Activated naive CD4-positive, alpha-beta T cell treated with anti-CD3 and anti-CD28 coated beads, Interleukin-2, amount 50 U/mL, for 72 hours (primary cell): Measurements from ENCODE around the gene STK32C. TPM values are rescaled to one million over a fixed set of nuclear protein-coding genes. Genes with fewer than 3 reads are reported as not detected.
A peak's percentile ranks its signal among the peaks of the same experiment; 100 is the strongest.

Experiments
- ATAC-seq, 2 donors: fragments of 150-1000 bp; cut with Tn5 transposase; 2 replicates each; pipeline ENCODE4 v1.10.0; 2021; ENCODE audit warnings: mild to moderate bottlenecking in 2 of 2, moderate library complexity in 2 of 2
- DNase-seq, 2 donors: peaks; one replicate each; pipeline ENCODE4 v3.0.0; 2021 to 2022; ENCODE audit warnings: low spot score in 2 of 2
- H3K27ac Mint-ChIP-seq, 2 donors: one replicate each; pipeline ENCODE4 v1.8.0; 2022; ENCODE audit warnings: mild to moderate bottlenecking in 2 of 2, mixed read lengths in 2 of 2
- H3K36me3 Mint-ChIP-seq, 2 donors: one replicate each; pipeline ENCODE4 v1.8.0; 2022; ENCODE audit warnings: mixed read lengths in 2 of 2
- H3K9me3 Mint-ChIP-seq, 2 donors: one replicate each; pipeline ENCODE4 v1.8.0; 2022; ENCODE audit warnings: mixed read lengths in 2 of 2
- total RNA-seq, 2 donors: library from RNA; stranded (reverse); gene quantifications; one replicate each; pipeline ENCODE4 v1.2.3, GENCODE V29; 2022

STK32C gene
- total RNA-seq, 2 donors from 2014 or later = 14.5 to 25.5 TPM

GRCh38 chr10:132193907-132194552, 113.7 kb downstream of the STK32C start:
- Mint-ChIP-seq H3K9me3 (peaks cover 0 to 3% of the 10 kb centered on the region in 2 donors), H3K36me3 (peaks cover 0 to 28% of the 10 kb centered on the region in 2 donors), H3K27ac (no peak overlapping the region)
- DNase-seq = no peak
- no peak for ATAC-seq

- no peak for DNase-seq
Observed at GRCh38 chr10:132192991-132193665, 114.6 kb downstream of the STK32C start.

DNA sequence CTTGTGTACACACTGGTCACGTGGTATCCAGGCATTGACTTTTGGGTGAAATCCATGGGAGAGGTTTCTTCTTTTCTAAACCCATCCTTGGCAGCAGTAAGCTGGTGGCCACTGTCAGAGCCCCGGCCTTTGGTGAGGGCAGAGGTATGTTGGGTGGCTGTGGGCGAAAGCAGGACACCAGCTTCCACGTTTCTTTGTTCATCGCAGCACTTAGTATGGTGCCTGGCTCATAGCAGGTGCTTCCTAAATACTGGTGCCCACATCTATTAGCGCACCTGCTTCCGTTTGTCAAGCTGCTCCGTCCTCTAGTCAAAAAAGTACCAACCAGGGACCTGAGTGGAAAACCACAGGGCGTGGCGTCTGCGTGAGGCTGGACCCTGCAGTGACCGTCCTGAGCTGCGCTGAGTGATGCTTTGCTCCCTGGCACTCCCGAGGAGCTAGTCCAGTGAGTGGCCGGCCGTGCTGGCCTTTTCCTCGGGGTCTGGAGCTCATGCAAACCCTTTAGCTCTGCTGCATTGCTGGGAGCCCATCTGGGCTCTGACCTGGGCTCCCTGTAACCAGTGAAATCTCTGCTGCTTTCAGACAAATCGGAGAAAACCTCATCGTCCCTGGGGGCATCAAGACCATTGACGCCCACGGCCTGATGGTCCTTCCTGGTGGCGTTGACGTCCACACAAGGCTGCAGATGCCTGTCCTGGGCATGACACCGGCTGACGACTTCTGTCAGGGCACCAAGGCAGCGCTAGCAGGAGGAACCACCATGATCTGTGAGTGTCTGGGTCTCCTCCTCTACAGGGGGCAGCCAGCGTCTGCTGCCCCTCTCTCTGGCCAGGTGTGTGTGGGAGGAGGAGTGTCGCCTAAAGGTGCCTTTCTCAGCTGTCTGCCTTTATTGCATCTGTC, 115.4 kb downstream of the STK32C start:
- no peak for ATAC-seq
- DNase-seq = no peak
- peaks cover 0 to 34% of the 10 kb centered on the region in 2 donors for H3K36me3 Mint-ChIP-seq
- H3K9me3 Mint-ChIP-seq = peaks cover 0 to 3% of the 10 kb centered on the region in 2 donors
- peak overlapping the region in 1 of 2 donors; percentile 50 for H3K27ac Mint-ChIP-seq

More at GRCh38 chr10:132192991-132193665, 114.6 kb downstream of the STK32C start:
- Mint-ChIP-seq H3K27ac (no peak overlapping the region), H3K36me3 (peaks cover 0 to 32% of the 10 kb centered on the region in 2 donors), H3K9me3 (peaks cover 0 to 3% of the 10 kb centered on the region in 2 donors)
- ATAC-seq = no peak

GRCh38 chr10:132189810-132190422, 117.8 kb downstream of the STK32C start:
- H3K9me3 Mint-ChIP-seq = peaks cover 0 to 3% of the 10 kb centered on the region in 2 donors
- no peak overlapping the region for H3K27ac Mint-ChIP-seq
- peaks cover 0 to 34% of the 10 kb centered on the region in 2 donors for H3K36me3 Mint-ChIP-seq
- DNase-seq (no peak), ATAC-seq (no peak)

- peaks cover 0 to 3% of the 10 kb centered on the region in 2 donors for H3K9me3 Mint-ChIP-seq
- ATAC-seq (no peak), DNase-seq (no peak)
- H3K36me3 Mint-ChIP-seq = peaks cover 0 to 34% of the 10 kb centered on the region in 2 donors
- no peak overlapping the region for H3K27ac Mint-ChIP-seq
Observed at GRCh38 chr10:132189016-132189415, 118.7 kb downstream of the STK32C start.

DNA sequence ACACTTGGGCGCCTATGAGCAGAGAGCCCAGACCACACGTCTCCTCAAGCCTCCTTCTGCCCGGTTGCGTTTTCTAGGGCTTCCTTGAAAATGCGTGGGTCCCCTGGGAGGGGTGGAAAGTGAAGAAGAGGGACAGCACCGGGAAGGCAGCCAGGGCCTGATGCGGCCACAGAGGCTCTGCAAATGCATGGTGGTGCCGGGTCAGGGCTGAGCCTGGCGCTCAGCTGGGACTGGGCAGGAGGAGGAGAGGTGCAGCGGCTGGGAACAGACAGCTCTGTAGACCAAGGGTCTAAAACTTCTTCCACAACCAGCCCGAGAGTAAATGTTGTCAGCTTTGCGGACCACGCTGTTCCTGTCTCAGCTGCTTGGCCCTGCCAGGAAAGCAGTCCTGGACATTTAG, 119.4 kb downstream of the STK32C start:
- ATAC-seq (no peak), DNase-seq (no peak)
- Mint-ChIP-seq H3K9me3 (peaks cover 0 to 3% of the 10 kb centered on the region in 2 donors), H3K27ac (no peak overlapping the region), H3K36me3 (peaks cover 0 to 34% of the 10 kb centered on the region in 2 donors)

DNA sequence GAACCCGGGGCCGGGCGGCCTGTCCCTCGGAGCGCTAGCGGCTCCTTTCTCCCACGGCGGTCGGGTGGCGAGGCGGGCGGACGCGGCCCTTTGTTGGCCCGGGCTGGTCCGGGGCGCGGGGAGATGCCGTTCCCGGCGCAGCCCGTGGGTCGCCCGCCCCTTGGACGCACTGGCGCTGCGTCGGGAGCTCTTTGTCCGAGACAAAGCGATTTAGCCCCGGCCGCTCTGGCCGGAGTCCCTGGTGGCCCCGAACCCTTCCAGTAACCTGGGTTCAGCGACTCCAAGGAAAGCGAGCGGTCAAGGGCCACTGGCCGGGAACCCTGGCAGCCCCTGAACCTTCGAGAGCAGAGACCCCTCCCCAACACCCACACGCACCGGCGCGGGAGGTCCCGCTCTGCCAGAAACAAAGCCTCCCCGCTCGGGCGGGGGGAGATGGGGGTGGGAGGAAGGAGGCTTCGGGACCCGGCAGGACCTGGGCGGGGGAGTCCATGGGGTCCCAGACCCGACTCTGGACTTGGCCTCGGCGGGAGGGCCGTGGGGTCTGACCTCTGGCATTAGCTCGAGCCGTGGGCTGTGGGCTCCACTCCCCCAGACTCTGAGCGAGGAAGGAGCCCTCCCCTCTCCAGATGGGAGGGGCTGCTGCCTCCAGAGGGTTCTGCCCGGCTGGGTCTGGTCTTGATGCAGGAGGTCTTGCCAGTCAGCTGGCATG, 120.2 kb downstream of the STK32C start:
- Mint-ChIP-seq H3K27ac (no peak overlapping the region), H3K9me3 (peaks cover 0 to 3% of the 10 kb centered on the region in 2 donors), H3K36me3 (peaks cover 0 to 31% of the 10 kb centered on the region in 2 donors)
- DNase-seq (no peak), ATAC-seq (peak in 1 of 2 donors; percentile 30)

DNA sequence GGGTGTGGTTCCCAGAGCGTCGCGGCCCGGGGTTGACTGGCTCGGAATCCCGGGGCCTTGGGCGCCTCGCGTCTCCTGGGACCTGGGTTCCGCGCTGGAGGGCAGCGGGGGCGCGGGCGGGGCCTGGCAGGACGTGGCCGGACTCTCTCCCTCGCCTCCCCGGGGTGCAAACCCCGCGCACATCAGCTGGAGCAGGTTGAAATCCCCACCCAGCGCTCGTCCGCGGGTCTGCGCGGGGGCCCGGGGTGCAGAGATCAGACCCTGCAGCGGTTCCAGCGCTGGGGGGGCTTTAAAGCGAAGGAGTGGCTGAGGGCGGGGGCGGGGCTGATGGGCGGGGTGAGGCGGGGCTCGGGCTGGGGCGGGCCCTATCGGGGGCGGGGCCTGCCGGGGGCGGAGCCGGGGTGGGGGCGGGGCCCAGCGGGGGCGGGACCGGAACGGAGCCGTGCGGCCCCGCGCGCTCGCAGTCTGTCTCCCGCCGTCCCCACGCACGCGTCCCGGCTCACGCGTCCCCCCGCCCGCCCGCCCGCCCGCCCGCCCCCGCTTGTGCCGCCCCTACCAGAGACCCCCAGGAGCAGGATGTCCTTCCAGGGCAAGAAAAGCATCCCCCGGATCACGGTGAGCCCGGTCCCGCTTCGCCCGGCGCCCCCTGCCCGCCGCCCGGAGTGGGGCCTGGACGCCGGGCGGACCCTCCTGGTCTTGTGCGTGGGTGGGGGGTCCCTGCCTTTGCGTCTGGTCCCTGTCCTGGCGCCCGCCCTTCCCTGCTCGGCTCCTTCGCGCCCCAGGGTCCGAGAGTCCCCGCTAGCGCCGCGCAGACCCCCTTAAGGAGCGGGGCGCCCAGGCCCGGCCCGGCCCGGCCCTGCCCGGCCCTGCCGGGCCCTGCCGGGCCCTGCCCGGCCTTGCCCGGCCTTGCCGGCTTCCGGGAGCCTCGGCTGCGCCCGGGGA, 121.0 kb downstream of the STK32C start, which contains the start of gene DPYSL4:
Gene DPYSL4, plus strand, starts transcription at position 461 of the 942 bp plus-strand sequence. Its CDS starts 116 bp downstream, at position 577.
- H3K9me3 Mint-ChIP-seq = peaks cover 0 to 3% of the 10 kb centered on the region in 2 donors
- DNase-seq = peak in 1 of 2 donors; percentile 41
- peaks cover 0 to 28% of the 10 kb centered on the region in 2 donors for H3K36me3 Mint-ChIP-seq
- peak; percentile 63 to 66 for ATAC-seq
- H3K27ac Mint-ChIP-seq = no peak within 1 kb of the TSS

DNA sequence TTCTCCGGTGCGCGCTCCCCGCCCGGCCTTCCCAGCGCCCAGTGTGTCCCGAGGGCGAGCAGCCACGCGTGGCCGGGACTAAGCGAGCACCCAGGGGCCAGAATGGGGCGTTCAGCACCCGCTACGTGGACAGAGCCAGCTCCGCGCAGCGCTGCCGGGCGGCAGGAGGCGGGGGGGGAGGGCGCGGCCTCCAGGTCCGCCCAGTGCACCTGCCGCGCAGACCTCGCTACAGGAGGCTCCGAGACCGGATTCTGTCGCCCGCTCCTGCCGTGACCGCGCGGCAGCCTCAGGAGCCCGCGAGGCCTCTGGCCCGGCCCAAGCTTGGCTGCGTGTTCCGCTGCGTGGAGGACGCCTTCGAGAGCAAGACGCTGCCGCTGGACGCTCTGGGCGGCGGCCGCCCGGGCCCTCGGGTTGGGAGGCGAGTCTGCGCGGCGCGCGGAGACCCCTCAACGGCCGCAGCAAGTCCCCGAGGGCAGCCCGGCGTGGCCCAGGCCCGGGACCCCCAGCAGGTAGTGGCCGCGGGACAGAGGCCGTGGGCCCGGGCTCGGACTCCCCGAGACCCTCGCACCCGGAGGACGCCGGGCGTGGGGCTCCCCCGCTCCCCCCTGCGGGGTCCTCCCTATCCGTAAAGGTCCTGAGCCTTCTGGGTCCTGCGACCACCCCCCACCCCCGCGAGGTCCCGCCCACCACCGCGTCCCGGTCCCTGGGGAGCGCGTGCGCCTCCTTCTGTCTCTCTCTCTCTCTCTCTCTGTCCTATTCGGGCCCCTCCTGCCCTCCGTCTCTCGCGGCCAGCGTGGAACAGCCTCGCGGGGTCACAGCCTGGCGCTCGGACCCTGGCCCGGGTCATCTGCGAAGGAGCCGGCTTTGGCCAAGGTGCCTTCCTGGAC, 121.9 kb downstream of the STK32C start:
- DNase-seq (peak in 1 of 2 donors; percentile 70), ATAC-seq (peak; percentile 47 to 85)
- peaks cover 0 to 3% of the 10 kb centered on the region in 2 donors for H3K9me3 Mint-ChIP-seq
- H3K36me3 Mint-ChIP-seq = peaks cover 0 to 23% of the 10 kb centered on the region in 2 donors
- H3K27ac Mint-ChIP-seq = no peak overlapping the region

DNA sequence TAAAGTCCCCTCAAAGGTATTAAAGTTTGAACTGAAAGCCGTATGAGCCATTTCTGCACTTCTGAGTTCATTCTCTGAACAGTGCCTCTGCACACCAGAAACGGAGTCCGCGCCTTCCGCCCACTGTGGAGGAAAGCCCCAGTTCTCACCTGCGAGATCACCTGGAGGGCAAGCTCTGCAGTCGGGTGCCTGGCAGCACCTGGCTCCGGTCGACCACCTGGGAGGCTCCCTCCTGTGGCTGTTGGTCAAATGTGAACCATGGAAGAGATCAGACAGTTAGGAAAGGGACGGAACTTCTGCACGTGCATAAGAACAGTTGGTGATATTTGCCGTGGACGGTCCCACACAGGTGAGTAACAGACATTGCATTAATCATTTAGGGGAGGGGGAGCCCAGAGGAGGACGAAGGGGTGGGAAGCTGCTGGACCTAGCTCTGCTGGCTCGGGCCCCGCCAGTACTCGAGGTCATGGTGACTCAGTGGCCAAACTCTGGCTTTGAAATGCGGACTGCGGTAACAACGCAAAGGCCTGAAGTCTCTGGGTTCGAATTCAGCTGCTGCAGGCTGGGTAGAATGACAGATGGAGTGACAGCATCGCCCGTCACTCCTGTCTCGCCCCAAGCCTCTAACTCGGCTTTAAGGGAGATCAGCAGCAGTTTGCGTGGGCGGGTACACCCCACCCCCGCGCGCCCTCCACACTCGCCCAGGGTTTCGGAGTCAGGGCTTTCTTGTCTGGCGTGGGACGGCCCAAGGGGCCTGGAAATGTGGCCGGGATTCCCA, 122.7 kb downstream of the STK32C start:
- ATAC-seq (no peak), DNase-seq (no peak)
- Mint-ChIP-seq H3K9me3 (no peaks in the 10 kb centered on the region), H3K27ac (no peak overlapping the region), H3K36me3 (peaks cover 0 to 14% of the 10 kb centered on the region in 2 donors)

GRCh38 chr10:132183046-132183445, 124.7 kb downstream of the STK32C start:
- Mint-ChIP-seq H3K27ac (no peak overlapping the region), H3K9me3 (no peaks in the 10 kb centered on the region), H3K36me3 (peaks cover 0 to 2% of the 10 kb centered on the region in 2 donors)
- DNase-seq (no peak), ATAC-seq (no peak)

- H3K36me3 Mint-ChIP-seq = no peaks in the 10 kb centered on the region
- no peak for ATAC-seq
Observed at GRCh38 chr10:132182591-132182990, 125.2 kb downstream of the STK32C start.

DNA sequence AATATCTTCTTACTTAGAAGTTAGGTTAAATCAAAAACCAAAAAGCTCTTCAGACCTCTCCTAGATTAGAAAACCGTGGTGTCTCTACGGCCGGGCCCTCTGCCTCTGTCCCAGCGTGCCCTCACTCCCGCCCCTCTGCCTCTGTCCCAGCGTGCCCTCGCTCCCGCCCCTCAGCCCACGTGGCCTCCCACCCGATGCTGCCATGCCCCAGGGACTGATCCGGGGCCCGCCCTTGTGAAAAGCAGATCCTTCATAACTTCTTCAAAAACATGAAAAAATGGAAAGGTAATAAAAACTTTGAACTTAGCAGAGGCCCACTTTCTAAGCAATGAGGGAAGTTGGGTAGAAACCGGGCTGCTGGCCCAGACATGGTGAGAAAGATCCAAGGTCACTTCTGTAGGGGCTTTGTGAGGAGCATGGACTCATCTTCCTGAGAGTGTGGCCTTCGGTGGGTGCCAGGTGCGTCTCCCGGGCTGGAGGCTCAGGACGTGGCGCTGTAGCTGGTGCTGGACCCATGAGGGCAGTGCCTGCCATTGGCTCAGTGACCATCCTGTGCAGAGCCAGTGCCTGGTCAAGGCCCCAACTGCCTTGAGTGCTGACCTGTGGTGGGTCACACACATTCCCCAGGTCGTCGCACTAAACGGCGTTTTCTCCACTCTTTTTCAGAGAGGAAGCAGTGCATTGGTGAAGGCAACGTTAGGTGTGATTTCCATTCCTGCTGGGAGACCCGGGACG, 125.9 kb downstream of the STK32C start:
- Mint-ChIP-seq H3K36me3 (no peaks in the 10 kb centered on the region), H3K27ac (no peak overlapping the region)
- no peak for DNase-seq

More at GRCh38 chr10:132182591-132182990, 125.2 kb downstream of the STK32C start:
- DNase-seq = no peak
- no peak overlapping the region for H3K27ac Mint-ChIP-seq
- H3K9me3 Mint-ChIP-seq = no peaks in the 10 kb centered on the region

More for the DNA sequence above, 125.9 kb downstream of the STK32C start:
- no peak for ATAC-seq
- no peaks in the 10 kb centered on the region for H3K9me3 Mint-ChIP-seq
